HPDE6-E6E7 (cell line): ENCODE measurements around the gene HIVEP3.

ENCODE experiments used
- DNase-seq: peaks from one replicate; pipeline ENCODE4 v3.0.0; 2011; ENCODE audit warnings: missing footprints; ENCODE audit errors: extremely low spot score

HIVEP3 gene

DNA sequence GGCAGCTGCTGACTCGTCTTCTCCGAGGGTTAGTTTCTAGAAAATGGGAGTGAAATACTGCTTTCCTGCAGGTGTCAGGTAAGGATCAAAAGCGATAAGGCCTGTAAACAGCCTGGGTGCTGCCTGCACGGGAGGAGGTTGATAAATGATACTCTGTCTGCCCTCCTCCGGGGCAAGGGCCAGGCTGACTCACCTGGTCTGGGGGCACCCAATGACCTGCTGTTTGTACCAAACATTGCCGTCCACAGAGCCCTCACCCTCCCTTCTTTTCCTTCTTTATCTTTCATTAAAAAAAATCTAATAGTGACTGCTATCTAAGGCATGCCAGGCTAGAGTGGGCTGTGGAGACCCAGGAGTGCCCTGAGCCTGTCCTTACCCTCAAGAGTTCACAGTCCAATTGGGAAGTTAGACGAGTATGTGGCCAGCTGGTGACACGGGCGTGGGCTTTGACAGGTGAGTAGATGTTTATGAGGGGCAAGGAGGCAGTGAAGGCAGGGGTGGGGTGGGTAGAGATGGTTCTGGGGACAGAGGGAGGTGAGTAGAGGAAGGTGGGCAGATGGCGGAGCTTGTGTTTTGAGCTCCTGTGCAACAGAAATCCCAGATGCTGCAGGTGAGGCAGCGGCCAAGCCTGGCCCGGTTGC lies 450.5 kb downstream of the HIVEP3 start:
- no peak for DNase-seq

- no peak for DNase-seq
Measured at GRCh38 chr1:41467673-41468072, 451.0 kb downstream of the HIVEP3 start.

DNA sequence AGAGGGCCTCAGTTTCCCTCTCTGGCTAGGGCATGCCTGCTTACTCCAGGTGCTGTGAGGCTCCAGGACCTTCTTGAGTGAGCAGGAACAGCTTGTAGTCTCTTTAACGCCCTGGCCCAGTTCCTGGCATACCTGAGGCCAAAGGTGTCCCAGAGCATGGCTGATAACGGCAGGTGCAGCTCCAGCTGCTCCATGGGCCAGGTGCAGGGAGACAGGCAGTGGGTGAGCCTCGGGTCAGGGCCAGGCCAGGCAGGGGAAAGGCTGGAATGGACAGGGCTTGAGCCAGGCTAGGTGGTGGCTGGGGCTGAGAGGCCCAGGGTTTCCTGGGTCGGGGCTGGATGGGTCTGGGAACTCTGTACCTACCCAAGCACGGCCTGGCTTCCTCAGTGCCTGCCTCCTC lies 452.6 kb downstream of the HIVEP3 start:
- no peak for DNase-seq

- no peak for DNase-seq
Measured at GRCh38 chr1:41465741-41466140, 453.0 kb downstream of the HIVEP3 start.

DNA sequence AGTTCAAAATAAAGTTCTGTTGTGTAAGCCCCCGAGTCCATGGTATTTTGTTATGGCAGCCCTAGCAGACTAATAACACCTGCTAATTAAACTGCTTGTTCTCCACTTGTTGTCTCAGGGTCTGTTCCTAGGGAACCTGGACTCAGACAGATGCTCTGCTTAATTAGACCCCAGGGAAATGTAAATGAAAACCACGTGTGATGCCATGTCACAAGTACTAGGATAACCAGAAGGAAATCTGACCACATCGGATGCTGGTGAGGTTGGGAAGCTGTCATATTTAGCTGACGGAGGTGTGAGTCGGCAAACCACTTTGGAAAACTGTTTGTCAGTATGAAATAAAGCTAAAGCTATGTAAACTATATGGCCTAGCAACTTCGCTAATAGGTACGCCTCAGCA lies 453.8 kb downstream of the HIVEP3 start:
- DNase-seq, result no peak

DNA sequence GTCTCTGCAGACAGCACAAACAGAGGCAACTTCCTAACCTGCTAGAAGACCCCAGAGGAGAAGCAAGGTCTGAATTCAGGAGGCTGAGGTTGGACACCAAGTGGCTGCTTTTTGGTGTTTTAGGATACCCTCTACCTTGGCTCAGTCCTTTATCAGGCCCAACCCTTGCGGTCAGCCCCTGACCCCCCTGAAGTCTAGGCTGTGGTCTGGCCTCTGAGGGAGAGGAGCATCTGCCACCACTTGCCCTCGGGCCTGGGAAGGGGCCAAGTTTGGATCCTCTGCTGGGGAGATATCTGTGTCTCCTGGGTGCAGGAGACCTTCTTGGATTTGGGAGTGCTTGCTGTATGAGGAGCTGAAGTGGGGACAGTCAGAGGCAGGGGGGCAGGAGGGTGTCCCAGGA lies 455.2 kb downstream of the HIVEP3 start:
- no peak for DNase-seq

DNA sequence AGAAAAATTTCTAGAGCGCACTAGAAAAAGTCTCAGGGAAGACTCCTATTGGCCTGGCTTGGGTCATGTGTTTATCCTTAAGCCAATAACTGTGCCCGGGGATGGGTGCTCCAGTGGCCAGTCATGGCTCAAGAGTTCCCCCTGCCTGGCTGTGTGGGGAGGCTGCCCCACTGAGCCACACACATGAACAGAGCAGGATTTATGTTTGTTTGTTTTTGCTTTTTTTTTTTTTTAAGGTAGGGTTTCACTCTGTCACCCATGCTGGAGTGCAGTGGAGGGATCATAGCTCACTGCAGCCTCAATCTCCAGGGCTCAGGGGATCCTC lies 456.1 kb downstream of the HIVEP3 start:
- no peak for DNase-seq

GRCh38 chr1:41461790-41462679 lies 456.7 kb downstream of the HIVEP3 start:
- no peak for DNase-seq

- no peak for DNase-seq
Measured at GRCh38 chr1:41456847-41457540, 461.7 kb downstream of the HIVEP3 start.
